IMR-90 (cell line): ENCODE measurements around the gene MARCKS.

Source experiments
- BHLHE40 ChIP-seq: fragments of 150-350 bp; IDR thresholded peaks from 2 replicates; pipeline ENCODE4 v1.6.1; 2016; ENCODE audit warnings: mild to moderate bottlenecking, low read depth, low read length
- CEBPB ChIP-seq: IDR thresholded peaks from 2 replicates; pipeline ENCODE4 v1.6.1; 2012; ENCODE audit warnings: low read depth, low read length, improper control_type of control experiment
- CHD1 ChIP-seq: IDR thresholded peaks from 2 replicates; pipeline ENCODE4 v1.6.1; 2012; ENCODE audit warnings: low read depth, low read length, improper control_type of control experiment
- FOS ChIP-seq: fragments of 150-350 bp; IDR thresholded peaks from 2 replicates; pipeline ENCODE4 v1.6.1; 2016; ENCODE audit warnings: low read depth, low read length
- MAZ ChIP-seq: IDR thresholded peaks from 2 replicates; pipeline ENCODE4 v1.6.1; 2012; ENCODE audit warnings: low read depth, mild to moderate bottlenecking, low read length, improper control_type of control experiment, moderate library complexity, borderline replicate concordance
- MXI1 ChIP-seq: IDR thresholded peaks from 2 replicates; pipeline ENCODE4 v1.6.1; 2012; ENCODE audit warnings: low read depth, mild to moderate bottlenecking, low read length, moderate library complexity, borderline replicate concordance
- NFE2L2 ChIP-seq: fragments of 150-350 bp; IDR thresholded peaks from 2 replicates; pipeline ENCODE4 v1.6.1; 2016; ENCODE audit warnings: low read depth, mild to moderate bottlenecking, low read length
- POLR2A ChIP-seq: IDR thresholded peaks from 2 replicates; pipeline ENCODE4 v1.6.1; 2012; ENCODE audit warnings: mild to moderate bottlenecking, low read depth, low read length
- RAD21 ChIP-seq: IDR thresholded peaks from 2 replicates; pipeline ENCODE4 v1.6.1; 2012; ENCODE audit warnings: low read length, improper control_type of control experiment
- RCOR1 ChIP-seq: IDR thresholded peaks from 2 replicates; pipeline ENCODE4 v1.6.1; 2012; ENCODE audit warnings: mild to moderate bottlenecking, low read length, improper control_type of control experiment; ENCODE audit not compliant: insufficient replicate concordance
- RFX5 ChIP-seq: IDR thresholded peaks from 2 replicates; pipeline ENCODE4 v1.8.0; 2012; ENCODE audit warnings: low read depth, mild to moderate bottlenecking, low read length, moderate library complexity
- SMC3 ChIP-seq: fragments of 150-350 bp; IDR thresholded peaks from 2 replicates; pipeline ENCODE4 v1.6.1; 2016; ENCODE audit warnings: low read depth, mild to moderate bottlenecking, antibody characterized with exemption, low read length, moderate library complexity
- TF ChIP-seq, protein P1 (sequence below): conservative IDR thresholded peaks from 2 replicates; pipeline ENCODE4 v1.5.1; 2012; ENCODE audit warnings: mild to moderate bottlenecking, low read depth, low read length, improper control_type of control experiment
- TF ChIP-seq, protein P2 (sequence below): fragments of 150-350 bp; IDR thresholded peaks from 2 replicates; pipeline ENCODE4 v1.6.1; 2016; ENCODE audit warnings: low read depth, mild to moderate bottlenecking, low read length, moderate library complexity, borderline replicate concordance

DNA sequence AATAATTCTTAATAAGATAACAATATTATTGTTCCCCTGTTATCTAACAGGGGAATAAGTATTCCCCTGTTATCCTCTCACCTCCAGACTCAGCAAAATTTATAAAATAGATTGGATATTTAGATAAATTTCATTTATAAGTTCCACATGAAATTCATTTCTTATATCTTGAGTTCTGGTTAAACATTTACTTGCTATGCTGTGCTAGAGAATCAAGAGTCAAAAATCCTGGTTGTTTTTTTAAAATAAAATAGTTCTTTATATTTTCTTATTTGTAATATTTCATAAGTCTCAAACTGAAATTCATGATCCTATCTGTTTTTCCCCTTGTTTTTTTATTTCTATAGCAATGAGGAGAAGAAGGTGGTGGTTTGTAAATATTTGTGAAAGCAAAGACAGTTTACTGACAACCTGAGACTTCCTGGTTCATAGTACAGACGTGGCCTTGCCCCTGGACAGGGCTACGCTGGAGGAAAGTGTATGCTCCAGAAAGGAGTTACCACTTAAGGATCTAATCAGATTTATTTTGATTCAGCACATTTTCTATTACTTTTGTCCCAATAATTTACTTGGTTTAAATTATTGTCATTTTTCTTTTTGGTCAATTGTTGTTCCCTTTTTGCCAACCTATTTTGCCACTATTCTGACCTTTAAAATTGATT lies 37.8 kb upstream of the MARCKS start:
- TF ChIP-seq BHLHE40 (no peak), RCOR1 (no peak), MXI1 (no peak), POLR2A (no peak), RFX5 (no peak), CHD1 (no peak), RAD21 (no peak), SMC3 (no peak), MAZ (no peak), CEBPB (no peak), FOS (no peak), NFE2L2 (no peak)
- TF ChIP-seq, protein P1, sequence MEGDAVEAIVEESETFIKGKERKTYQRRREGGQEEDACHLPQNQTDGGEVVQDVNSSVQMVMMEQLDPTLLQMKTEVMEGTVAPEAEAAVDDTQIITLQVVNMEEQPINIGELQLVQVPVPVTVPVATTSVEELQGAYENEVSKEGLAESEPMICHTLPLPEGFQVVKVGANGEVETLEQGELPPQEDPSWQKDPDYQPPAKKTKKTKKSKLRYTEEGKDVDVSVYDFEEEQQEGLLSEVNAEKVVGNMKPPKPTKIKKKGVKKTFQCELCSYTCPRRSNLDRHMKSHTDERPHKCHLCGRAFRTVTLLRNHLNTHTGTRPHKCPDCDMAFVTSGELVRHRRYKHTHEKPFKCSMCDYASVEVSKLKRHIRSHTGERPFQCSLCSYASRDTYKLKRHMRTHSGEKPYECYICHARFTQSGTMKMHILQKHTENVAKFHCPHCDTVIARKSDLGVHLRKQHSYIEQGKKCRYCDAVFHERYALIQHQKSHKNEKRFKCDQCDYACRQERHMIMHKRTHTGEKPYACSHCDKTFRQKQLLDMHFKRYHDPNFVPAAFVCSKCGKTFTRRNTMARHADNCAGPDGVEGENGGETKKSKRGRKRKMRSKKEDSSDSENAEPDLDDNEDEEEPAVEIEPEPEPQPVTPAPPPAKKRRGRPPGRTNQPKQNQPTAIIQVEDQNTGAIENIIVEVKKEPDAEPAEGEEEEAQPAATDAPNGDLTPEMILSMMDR, result no peak
- TF ChIP-seq, protein P2, sequence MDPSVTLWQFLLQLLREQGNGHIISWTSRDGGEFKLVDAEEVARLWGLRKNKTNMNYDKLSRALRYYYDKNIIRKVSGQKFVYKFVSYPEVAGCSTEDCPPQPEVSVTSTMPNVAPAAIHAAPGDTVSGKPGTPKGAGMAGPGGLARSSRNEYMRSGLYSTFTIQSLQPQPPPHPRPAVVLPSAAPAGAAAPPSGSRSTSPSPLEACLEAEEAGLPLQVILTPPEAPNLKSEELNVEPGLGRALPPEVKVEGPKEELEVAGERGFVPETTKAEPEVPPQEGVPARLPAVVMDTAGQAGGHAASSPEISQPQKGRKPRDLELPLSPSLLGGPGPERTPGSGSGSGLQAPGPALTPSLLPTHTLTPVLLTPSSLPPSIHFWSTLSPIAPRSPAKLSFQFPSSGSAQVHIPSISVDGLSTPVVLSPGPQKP, result no peak
